HepG2 (cell line): ENCODE measurements around the gene EFL1. TPM values are rescaled to one million over a fixed set of nuclear protein-coding genes. Genes with fewer than 3 reads are reported as not detected.

Experiments used
- ATAC-seq: fragments of 200-7000 bp; cut with Tn5 transposase; 3 replicates; pipeline ENCODE4 v1.9.1; 2020; ENCODE audit warnings: mild to moderate bottlenecking, moderate library complexity
- BruUV-seq: library from RNA; stranded (reverse); fragments of 400-500 nt; replicated peaks from 2 replicates; lab custom pipeline; 2021; lab: Mats Ljungman, UMichigan
- CTCF ChIA-PET: fragments of 300-600 bp; formaldehyde crosslinking; extraction: SDS; loops from one replicate; lab custom pipeline; 2021; ENCODE audit warnings: low total read pairs, inconsistent platforms, low intra/inter-chr PET ratio; lab: Yijun Ruan, JAX
- POLR2A ChIA-PET: fragments of 350-600 bp; sonication (Branson Sonifier 250); formaldehyde crosslinking; loops from one replicate; lab custom pipeline; 2020; ENCODE audit warnings: antibody characterized with exemption, inconsistent platforms; lab: Yijun Ruan, JAX
- DNase-seq: peaks from one replicate; pipeline ENCODE4 v3.0.0-alpha.2; 2015; ENCODE audit warnings: low spot score
- FAIRE-seq: peaks from 3 replicates; lab custom pipeline; 2011; peaks lifted over from hg19 to GRCh38; lab: Jason Lieb, UNC
- H2AFZ ChIP-seq: one replicate; pipeline ENCODE4 v1.6.1; 2011; ENCODE audit warnings: low read length, inconsistent platforms
- H3K27ac ChIP-seq: fragments of 300-600 bp; 3 replicates; pipeline ENCODE4 v1.8.0; 2011; ENCODE audit warnings: mixed run types, mild to moderate bottlenecking, mixed read lengths, low read length, inconsistent platforms; ENCODE audit not compliant: insufficient read depth; ENCODE audit errors: extremely low read length
- H3K27me3 ChIP-seq, 2 experiments: fragments of 200-600 bp in 1 of 2; 2 replicates in 1 of 2; 3 replicates in 1 of 2; pipeline versions ENCODE4 v1.6.0 to v1.8.0; 2011; ENCODE audit warnings: low read length in 2 of 2, mild to moderate bottlenecking in 2 of 2, moderate library complexity in 2 of 2, inconsistent platforms in 1 of 2; ENCODE audit not compliant: insufficient read depth in 2 of 2, control insufficient read depth in 1 of 2
- H3K36me3 ChIP-seq, 2 experiments: fragments of 200-600 bp in 1 of 2; replicated peaks in 1 of 2; 2 replicates in 1 of 2; 3 replicates in 1 of 2; pipeline versions ENCODE4 v1.5.1 to v1.8.0; 2011; ENCODE audit warnings: low read length in 2 of 2, inconsistent platforms in 1 of 2; ENCODE audit not compliant: insufficient read depth in 2 of 2, control insufficient read depth in 1 of 2
- H3K4me1 ChIP-seq: 2 replicates; pipeline ENCODE4 v1.5.1; 2012; ENCODE audit warnings: low read length, inconsistent platforms; ENCODE audit not compliant: insufficient read depth
- H3K4me2 ChIP-seq: 2 replicates; pipeline ENCODE4 v1.6.0; 2011; ENCODE audit warnings: low read depth, low read length, inconsistent platforms
- H3K4me3 ChIP-seq, 3 experiments: fragments of 200-600 bp in 1 of 3; sonication (generic), shearing (Covaris generic) in 1 of 3; replicated peaks in 1 of 3; 2 replicates each; pipeline ENCODE4 v1.5.1; 2011 to 2016; ENCODE audit warnings: low read length in 3 of 3, inconsistent platforms in 2 of 3, low read depth in 2 of 3, mild to moderate bottlenecking in 2 of 3, control low read depth in 1 of 3, mixed read lengths in 1 of 3; ENCODE audit not compliant: insufficient read depth in 1 of 3
- H3K79me2 ChIP-seq: one replicate; pipeline ENCODE4 v1.6.1; 2011; ENCODE audit warnings: low read length, inconsistent platforms; ENCODE audit not compliant: insufficient read depth
- H3K9ac ChIP-seq: 2 replicates; pipeline ENCODE4 v1.6.0; 2011; ENCODE audit warnings: mild to moderate bottlenecking, low read depth, low read length, inconsistent platforms; ENCODE audit not compliant: insufficient read depth
- H3K9me3 ChIP-seq: 2 replicates; pipeline ENCODE4 v1.5.1; 2012; ENCODE audit warnings: mild to moderate bottlenecking, low read length
- H4K20me1 ChIP-seq: 2 replicates; pipeline ENCODE4 v1.6.0; 2011; ENCODE audit warnings: inconsistent platforms, mild to moderate bottlenecking, low read length, moderate library complexity; ENCODE audit not compliant: insufficient read depth
- ARID5B ChIP-seq: IDR thresholded peaks from 2 replicates; pipeline ENCODE4 v1.4.0; 2020; ENCODE audit warnings: mild to moderate bottlenecking, missing genetic modification reagents
- ARNTL ChIP-seq: sonication (generic); formaldehyde crosslinking; IDR thresholded peaks from 2 replicates; pipeline ENCODE4 v1.4.0; 2020; ENCODE audit warnings: mild to moderate bottlenecking, missing genetic modification reagents
- GPN1 ChIP-seq: sonication (generic); formaldehyde crosslinking; IDR thresholded peaks from 2 replicates; pipeline ENCODE4 v1.5.1; 2020; ENCODE audit warnings: missing genetic modification reagents, borderline replicate concordance
- HMG20B ChIP-seq: conservative IDR thresholded peaks from 2 replicates; pipeline ENCODE4 v1.6.1; 2016; ENCODE audit warnings: missing genetic modification reagents, missing compliant biosample characterization
- NAIF1 ChIP-seq: sonication (generic); formaldehyde crosslinking; IDR thresholded peaks from 2 replicates; pipeline ENCODE4 v1.5.0; 2020; ENCODE audit warnings: mild to moderate bottlenecking, missing genetic modification reagents, borderline replicate concordance
- PAF1 ChIP-seq: IDR thresholded peaks from 2 replicates; pipeline ENCODE4 v1.6.1; 2016; ENCODE audit warnings: missing genetic modification reagents, missing compliant biosample characterization
- PHB2 ChIP-seq: fragments of 450-650 bp; IDR thresholded peaks from 2 replicates; pipeline ENCODE4 v1.6.1; 2018; ENCODE audit not compliant: partially characterized antibody
- SIN3B ChIP-seq: fragments of 150-350 bp; IDR thresholded peaks from 2 replicates; pipeline ENCODE4 v1.6.1; 2014; ENCODE audit warnings: low read length
- STAT5B ChIP-seq: sonication (generic); formaldehyde crosslinking; IDR thresholded peaks from 2 replicates; pipeline ENCODE4 v1.4.0; 2020; ENCODE audit warnings: missing genetic modification reagents
- TAF1 ChIP-seq: sonication (generic); formaldehyde crosslinking; IDR thresholded peaks from 2 replicates; pipeline ENCODE4 v1.4.0; 2020; ENCODE audit warnings: missing genetic modification reagents
- THAP7 ChIP-seq: sonication (generic); formaldehyde crosslinking; IDR thresholded peaks from 2 replicates; pipeline ENCODE4 v1.8.1; 2023; ENCODE audit warnings: mild to moderate bottlenecking, missing genetic modification reagents
- ZFAT ChIP-seq: sonication (generic); formaldehyde crosslinking; conservative IDR thresholded peaks from 2 replicates; pipeline ENCODE4 v1.8.1; 2023; ENCODE audit warnings: missing genetic modification reagents, inconsistent platforms
- ZFP91 ChIP-seq: sonication (generic); formaldehyde crosslinking; IDR thresholded peaks from 2 replicates; pipeline ENCODE4 v1.9.0; 2022; ENCODE audit warnings: missing genetic modification reagents, mild to moderate bottlenecking, borderline replicate concordance
- ZKSCAN1 ChIP-seq: fragments of 150-350 bp; IDR thresholded peaks from 2 replicates; pipeline ENCODE4 v1.6.1; 2014; ENCODE audit warnings: low read length
- ZNF367 ChIP-seq: sonication (generic); formaldehyde crosslinking; IDR thresholded peaks from 2 replicates; pipeline ENCODE4 v1.4.0; 2020; ENCODE audit warnings: missing genetic modification reagents, borderline replicate concordance
- ZNF576 ChIP-seq: sonication (generic); formaldehyde crosslinking; IDR thresholded peaks from 2 replicates; pipeline ENCODE4 v1.4.0; 2020; ENCODE audit warnings: mild to moderate bottlenecking, missing genetic modification reagents
- ZNF597 ChIP-seq: sonication (generic); formaldehyde crosslinking; IDR thresholded peaks from 2 replicates; pipeline ENCODE4 v1.5.0; 2020; ENCODE audit warnings: missing genetic modification reagents
- WGBS: methylation state at CpG from one replicate; pipeline ENCODE4 v1.1.6; 2017; ENCODE audit warnings: low lambda C conversion rate; 5-methylcytosine and 5-hydroxymethylcytosine counted together
- in situ Hi-C: cut with HindIII; loops from 2 replicates; pipeline ENCODE4 v1.10.0; 2017; ENCODE audit warnings: low pct_unique_long_range_greater_than_20kb; ENCODE audit not compliant: extremely low pct_ligation_motif_present
- intact Hi-C: fragments of 100-400 bp; cut with micrococcal nuclease; formaldehyde crosslinking; loops from one replicate; pipeline ENCODE4 v1.10.0; 2022; ENCODE audit not compliant: unreplicated experiment
- polyA plus RNA-seq, 8 experiments: library from polyadenylated mRNA; depleted of rRNA in 3 of 8; stranded (reverse) in 7 of 8; unstranded in 1 of 8; fragments of >200 nt; fragmentation: Illumina TruSeq in 4 of 8; extraction: Trizol in 4 of 8; gene quantifications; 2 replicates each; pipeline versions ENCODE4 v1.2.1 to v1.2.3, GENCODE V29; 2011 to 2016; ENCODE audit warnings: low read depth in 4 of 8, missing spikeins in 1 of 8, mixed read lengths in 1 of 8; ENCODE audit not compliant: insufficient read depth in 1 of 8
- total RNA-seq, 5 experiments: library from RNA; depleted of rRNA; stranded (reverse); fragments of >200 nt; fragmentation: Illumina TruSeq; extraction: Trizol; gene quantifications; 2 replicates each; pipeline ENCODE4 v1.2.3, GENCODE V29; 2016; ENCODE audit warnings: low read depth in 1 of 5

Gene EFL1
- total and polyA plus RNA-seq, 2 of the 13 experiments (the other 11 are each of a cell fraction or from before 2014, with no cell fraction given) = 6.4 to 12.0 TPM

- TF ChIP-seq ZFP91 (CRISPR knock-in tag) (no peak), TAF1 (CRISPR knock-in tag) (no peak), PAF1 (CRISPR knock-in tag) (no peak)
Observed at GRCh38 chr15:82186719-82187406, 75.7 kb downstream of the EFL1 start (continued).

GRCh38 chr15:82186161-82186560 is 76.4 kb downstream of the EFL1 start:
- no peak for DNase-seq
- Histone ChIP-seq H3K4me1 (no peaks in the 10 kb centered on the region), H2AFZ (no peak overlapping the region), H3K27me3 (no peaks in the 10 kb centered on the region), H3K9me3 (no peaks in the 10 kb centered on the region), H3K36me3 (no peaks in the 10 kb centered on the region), H3K79me2 (no peaks in the 10 kb centered on the region), H3K4me2 (no peak overlapping the region), H4K20me1 (no peaks in the 10 kb centered on the region), H3K27ac (no peak overlapping the region), H3K4me3 (no peak overlapping the region), H3K9ac (no peak overlapping the region)
- intact Hi-C loops (no loop called here), in situ Hi-C loops (no loop called here)
- CTCF ChIA-PET = no interaction called here
- 95% methylated on average over 2 of the region's 2 CpGs for WGBS
- FAIRE-seq = no peak
- POLR2A ChIA-PET = no interaction called here
- no peak for ATAC-seq
- BruUV-seq = no TSS peak
- no peak for TF ChIP-seq ZKSCAN1
- no peak for TF ChIP-seq THAP7
- TF ChIP-seq ZNF597 (CRISPR knock-in tag) = no peak
- TF ChIP-seq ZNF576 (CRISPR knock-in tag) = no peak
- no peak for TF ChIP-seq ARNTL (CRISPR knock-in tag)
- no peak for TF ChIP-seq ARID5B
- no peak for TF ChIP-seq NAIF1 (CRISPR knock-in tag)
- no peak for TF ChIP-seq STAT5B (CRISPR knock-in tag)
- TF ChIP-seq SIN3B = no peak
- no peak for TF ChIP-seq ZFAT (CRISPR knock-in tag)
- no peak for TF ChIP-seq GPN1 (CRISPR knock-in tag)
- TF ChIP-seq HMG20B (CRISPR knock-in tag) = no peak
- no peak for TF ChIP-seq PHB2
- no peak for TF ChIP-seq ZNF367 (CRISPR knock-in tag)
